HG02623 (cell line): ENCODE measurements around the gene CERS6.
A peak's percentile ranks its signal among the peaks of the same experiment; 100 is the strongest.

Experiments used
- ATAC-seq: cut with Tn5 transposase; IDR thresholded peaks from one replicate; pipeline ENCODE4 v1.9.1; 2021; ENCODE audit warnings: moderate library complexity; ENCODE audit not compliant: unreplicated experiment

Gene CERS6

GRCh38 chr2:168692132-168692744, 236.2 kb downstream of the CERS6 start:
- ATAC-seq, result peak; percentile 43

DNA sequence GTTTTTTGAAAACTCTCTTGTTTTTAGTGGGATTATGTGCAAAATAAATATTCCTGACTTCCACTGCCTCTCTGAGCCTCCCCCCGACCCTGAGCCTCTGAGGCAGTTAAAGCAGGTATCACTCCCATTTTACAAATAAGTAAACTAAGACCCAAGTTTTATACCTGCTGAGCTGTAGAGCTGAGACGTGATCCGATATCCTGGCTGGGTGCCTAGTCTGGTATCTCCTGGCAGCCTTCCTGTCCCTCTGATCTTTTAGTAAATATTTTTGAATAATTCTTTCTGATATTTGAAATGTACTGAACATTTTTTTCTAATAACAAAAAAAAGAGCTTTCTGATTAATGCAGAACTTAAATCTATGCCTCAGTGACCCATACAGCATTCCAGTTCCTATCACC, 238.1 kb downstream of the CERS6 start:
- no peak for ATAC-seq

- no peak for ATAC-seq
Observed at GRCh38 chr2:168694866-168695265, 238.8 kb downstream of the CERS6 start.

DNA sequence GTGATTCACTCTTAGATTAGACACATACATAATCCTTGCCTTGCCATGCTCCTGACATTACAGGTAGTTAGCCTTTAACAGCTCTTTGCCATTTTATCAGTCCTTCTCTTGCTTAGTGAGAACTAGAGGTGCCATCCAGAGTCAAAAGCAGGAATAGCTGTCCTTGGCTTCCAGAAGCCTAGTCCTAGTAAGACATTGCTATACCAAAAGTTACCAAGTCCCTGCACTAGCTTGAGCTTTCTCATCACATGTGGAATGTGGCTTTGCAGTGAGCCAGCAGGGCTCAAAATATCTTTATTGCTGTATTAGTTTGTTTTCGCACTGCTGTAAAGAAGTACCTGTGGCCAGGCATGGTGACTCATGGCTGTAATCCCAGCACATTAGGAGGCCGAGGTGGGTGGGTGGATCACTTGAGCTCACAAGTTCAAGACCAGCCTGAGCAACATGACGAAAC, 241.6 kb downstream of the CERS6 start:
- no peak for ATAC-seq

GRCh38 chr2:168698969-168699368, 242.9 kb downstream of the CERS6 start:
- ATAC-seq, result no peak

DNA sequence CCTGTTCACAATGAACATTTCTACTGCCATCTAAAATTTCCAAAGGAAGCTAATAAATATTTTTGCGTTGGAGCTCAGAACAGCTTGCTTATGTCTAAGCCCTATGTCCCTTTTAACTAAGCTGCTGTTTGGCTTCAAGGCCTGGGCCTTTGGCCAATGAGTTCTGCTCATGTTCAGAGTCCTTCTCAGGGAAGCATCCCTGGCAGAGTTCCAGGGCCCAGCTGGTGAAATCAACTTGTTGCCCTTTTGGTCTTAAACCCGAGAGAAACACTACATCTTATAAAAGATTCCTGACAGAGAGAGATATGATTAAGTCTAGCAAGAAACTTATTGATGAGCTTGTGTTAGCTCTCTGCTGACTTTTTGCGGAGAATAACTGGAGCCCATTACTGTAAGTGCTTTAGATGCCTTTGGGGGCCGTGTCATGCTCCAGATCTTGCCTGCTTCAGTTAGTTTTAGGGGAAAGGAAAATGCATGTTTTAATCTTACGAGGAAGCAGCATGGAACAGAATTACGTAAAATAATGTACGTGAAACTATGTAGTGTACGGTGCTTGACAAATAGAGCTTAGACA, 243.9 kb downstream of the CERS6 start:
- no peak for ATAC-seq

DNA sequence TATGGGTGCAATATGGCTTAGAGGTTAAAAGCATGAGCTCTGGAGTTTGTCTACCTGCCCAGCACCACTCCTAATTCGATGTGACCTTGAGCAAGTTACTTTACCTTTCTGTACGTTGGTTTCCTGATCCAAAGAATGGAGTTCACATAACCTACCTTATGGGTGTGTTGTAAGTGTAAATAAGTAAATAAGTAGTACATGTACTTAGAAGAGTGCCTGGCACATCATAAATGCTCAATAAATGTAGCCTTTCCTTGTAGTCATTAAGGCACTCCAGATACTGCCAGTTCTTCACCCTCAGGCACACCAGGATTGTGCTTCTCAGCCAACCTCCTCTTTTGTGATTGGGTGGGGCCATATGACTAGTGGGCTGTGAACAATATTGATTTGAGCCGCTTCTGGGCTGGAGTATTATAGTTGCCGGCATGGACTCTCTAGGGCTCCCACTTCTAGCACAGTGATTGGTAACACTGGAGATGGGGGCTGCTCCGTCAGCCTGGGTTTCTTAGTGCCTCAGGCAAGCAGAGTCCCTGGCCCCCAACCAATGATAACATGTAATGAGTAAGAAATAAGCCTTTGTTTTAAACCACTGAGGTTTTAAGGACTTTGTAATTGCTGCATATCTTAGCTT, 244.7 kb downstream of the CERS6 start:
- ATAC-seq, result no peak

DNA sequence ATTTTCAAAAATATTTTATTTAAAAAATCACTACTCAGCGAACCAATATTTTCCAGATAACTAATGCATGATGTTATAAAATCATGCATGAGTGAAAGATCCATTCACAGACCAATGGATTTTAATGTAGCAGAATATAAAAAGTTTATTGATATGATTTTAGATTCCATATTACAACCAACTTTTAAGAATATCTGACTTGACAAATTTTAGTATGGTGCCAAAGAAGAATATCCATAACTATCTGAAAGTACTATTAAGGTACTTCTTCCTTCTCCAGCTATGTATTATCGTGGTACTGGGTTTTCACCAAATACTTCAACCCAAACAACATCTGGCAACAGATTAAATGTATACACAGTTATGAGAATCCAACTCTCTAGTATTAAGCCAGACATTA, 246.5 kb downstream of the CERS6 start:
- ATAC-seq, result no peak

- no peak for ATAC-seq
Observed at GRCh38 chr2:168703926-168704325, 247.9 kb downstream of the CERS6 start.

- ATAC-seq, result no peak
Observed at GRCh38 chr2:168705534-168706470, 249.7 kb downstream of the CERS6 start.

DNA sequence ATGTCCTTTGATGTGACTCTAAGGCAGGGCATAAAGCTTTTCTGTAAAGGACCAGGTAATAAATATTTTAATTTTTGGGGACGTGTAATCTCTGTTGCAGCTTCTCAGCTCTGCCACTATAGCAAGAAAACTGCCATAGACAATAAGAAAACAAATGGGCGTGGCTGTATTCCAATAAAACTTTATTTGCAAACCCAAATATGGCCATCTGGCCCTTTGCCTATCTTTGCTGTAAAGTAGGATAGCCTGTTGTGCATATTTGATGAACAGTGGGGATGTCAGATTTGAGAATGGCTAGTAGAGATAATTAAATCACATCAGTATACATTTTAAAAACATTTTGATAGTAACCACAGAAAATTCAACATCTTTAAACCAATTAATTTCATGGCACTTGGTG, 250.7 kb downstream of the CERS6 start:
- no peak for ATAC-seq

GRCh38 chr2:168708080-168708479, 252.0 kb downstream of the CERS6 start:
- no peak for ATAC-seq

DNA sequence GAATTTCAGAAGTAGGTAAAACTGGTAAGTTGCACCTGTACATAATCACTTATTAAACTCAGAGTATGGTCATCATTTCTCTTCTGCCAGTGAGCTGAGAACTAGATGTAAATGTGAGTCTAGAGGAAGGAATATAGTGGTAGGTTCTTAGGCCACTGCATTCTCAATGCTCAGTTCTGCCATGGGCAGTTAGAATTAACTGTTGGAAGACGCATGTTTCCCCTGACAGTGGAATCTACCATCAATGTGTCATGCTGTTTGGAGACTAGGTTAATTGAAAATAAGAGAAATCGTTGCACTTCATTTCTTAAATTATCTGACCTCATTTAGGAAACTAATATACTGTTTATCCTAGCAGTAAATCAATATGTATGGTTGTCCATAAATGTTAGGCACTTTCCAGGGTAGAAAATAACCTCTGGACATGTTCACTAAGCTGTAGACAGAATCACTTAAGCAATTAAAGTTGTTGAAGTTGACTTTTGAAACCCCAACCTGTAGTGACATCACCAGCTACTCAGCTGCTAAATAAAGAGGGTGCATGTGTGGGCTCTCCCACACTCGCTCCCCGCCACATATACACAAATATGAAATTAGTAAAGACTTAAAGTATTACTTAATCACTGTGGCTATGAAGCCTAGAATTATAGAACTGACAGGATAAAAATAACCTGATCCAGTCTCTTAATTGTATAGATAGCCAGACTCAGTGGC, 254.8 kb downstream of the CERS6 start:
- no peak for ATAC-seq

- peak; percentile 97 for ATAC-seq
Observed at GRCh38 chr2:168712053-168712452, 256.0 kb downstream of the CERS6 start.

DNA sequence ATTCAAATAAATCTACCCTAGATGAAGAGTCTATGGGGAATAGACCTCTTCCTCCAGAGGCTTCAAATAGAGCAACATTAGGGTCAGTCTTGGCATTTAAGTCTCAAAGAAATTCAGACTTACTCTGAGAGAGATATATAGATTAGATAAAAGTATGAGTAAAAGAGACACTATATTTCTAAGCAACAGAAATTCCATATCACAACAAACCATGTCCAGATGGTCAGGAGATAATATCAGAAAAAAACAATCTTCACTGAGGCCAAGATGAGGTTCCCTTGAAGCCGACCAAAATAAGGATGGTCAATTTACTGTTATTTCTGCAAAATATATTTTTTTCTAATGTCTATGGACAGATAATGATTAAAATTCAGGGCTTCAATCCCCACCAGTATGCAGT, 257.3 kb downstream of the CERS6 start:
- no peak for ATAC-seq

GRCh38 chr2:168715849-168716248, 259.8 kb downstream of the CERS6 start:
- ATAC-seq, result no peak

GRCh38 chr2:168716839-168717238, 260.8 kb downstream of the CERS6 start:
- no peak for ATAC-seq

GRCh38 chr2:168717790-168718502, 261.9 kb downstream of the CERS6 start:
- ATAC-seq, result no peak

GRCh38 chr2:168718622-168719021, 262.6 kb downstream of the CERS6 start:
- no peak for ATAC-seq

GRCh38 chr2:168719446-168719845, 263.4 kb downstream of the CERS6 start:
- no peak for ATAC-seq
